IPS-NIHi11 (cell line): ENCODE measurements around the gene PLXNA4.

Experiments
- DNase-seq: peaks from one replicate; pipeline ENCODE4 v3.0.0; 2012; ENCODE audit warnings: mixed read lengths, low spot score

Gene PLXNA4

GRCh38 chr7:132440151-132440550 lies 136.1 kb downstream of the PLXNA4 start:
- DNase-seq: no peak

GRCh38 chr7:132438926-132439325 lies 137.3 kb downstream of the PLXNA4 start:
- no peak for DNase-seq

- no peak for DNase-seq
Measured at GRCh38 chr7:132437730-132438129, 138.5 kb downstream of the PLXNA4 start.

GRCh38 chr7:132436121-132436520 lies 140.1 kb downstream of the PLXNA4 start:
- no peak for DNase-seq

- DNase-seq: no peak
Measured at GRCh38 chr7:132435016-132435990, 141.0 kb downstream of the PLXNA4 start.

- no peak for DNase-seq
Measured at GRCh38 chr7:132434041-132434440, 142.2 kb downstream of the PLXNA4 start.

GRCh38 chr7:132433301-132433700 lies 143.0 kb downstream of the PLXNA4 start:
- no peak for DNase-seq

GRCh38 chr7:132430861-132431822 lies 145.1 kb downstream of the PLXNA4 start:
- DNase-seq: no peak

- DNase-seq: no peak
Measured at GRCh38 chr7:132430041-132430855, 146.0 kb downstream of the PLXNA4 start.

- DNase-seq: no peak
Measured at GRCh38 chr7:132429181-132429580, 147.1 kb downstream of the PLXNA4 start.

GRCh38 chr7:132428247-132428919 lies 147.9 kb downstream of the PLXNA4 start:
- DNase-seq: no peak

- no peak for DNase-seq
Measured at GRCh38 chr7:132425942-132426341, 150.3 kb downstream of the PLXNA4 start.

GRCh38 chr7:132424821-132425724 lies 151.2 kb downstream of the PLXNA4 start:
- DNase-seq: peak; percentile 76

- DNase-seq: no peak
Measured at GRCh38 chr7:132424277-132424676, 152.0 kb downstream of the PLXNA4 start.

GRCh38 chr7:132423594-132424200 lies 152.6 kb downstream of the PLXNA4 start:
- no peak for DNase-seq

- DNase-seq: no peak
Measured at GRCh38 chr7:132422502-132423111, 153.7 kb downstream of the PLXNA4 start.

- DNase-seq: no peak
Measured at GRCh38 chr7:132420527-132420926, 155.7 kb downstream of the PLXNA4 start.

GRCh38 chr7:132419542-132419941 lies 156.7 kb downstream of the PLXNA4 start:
- no peak for DNase-seq

GRCh38 chr7:132418840-132419239 lies 157.4 kb downstream of the PLXNA4 start:
- DNase-seq: no peak
